HCT116 (cell line): ENCODE data around the gene UBE3C. TPM values are rescaled to one million over a fixed set of nuclear protein-coding genes. Genes with fewer than 3 reads are reported as not detected.

ENCODE experiments used
- ATAC-seq: fragments of 200-7000 bp; cut with Tn5 transposase; 2 replicates; pipeline ENCODE4 v1.9.1; 2020; ENCODE audit warnings: mild to moderate bottlenecking, moderate library complexity
- BruUV-seq: library from RNA; stranded (reverse); fragments of 400-500 nt; replicated peaks from 2 replicates; lab custom pipeline; 2021; lab: Mats Ljungman, UMichigan
- CTCF ChIA-PET: fragments of 300-600 bp; sonication (Branson Sonifier 250); formaldehyde crosslinking; loops from one replicate; lab custom pipeline; 2021; ENCODE audit warnings: antibody characterized with exemption; lab: Charles Lee
- POLR2A ChIA-PET: fragments of 300-600, 350-600 bp; sonication (Branson Sonifier 250); formaldehyde crosslinking; loops from one replicate; lab custom pipeline; 2021; ENCODE audit warnings: antibody characterized with exemption; lab: Charles Lee
- RAD21 ChIA-PET, 2 experiments: fragments of 300-600 bp; sonication (Branson Sonifier 250); formaldehyde crosslinking; loops; one replicate each; lab custom pipeline; 2023; ENCODE audit warnings: low total read pairs in 2 of 2; ENCODE audit not compliant: uncharacterized antibody in 2 of 2, unreplicated experiment in 2 of 2, low non-redundant PET in 1 of 2; lab: Charles Lee
- DNase-seq: peaks from one replicate; pipeline ENCODE4 v3.0.0-alpha.2; 2010; ENCODE audit warnings: low read depth, low spot score
- H2AFZ ChIP-seq: fragments of 200-600 bp; shearing (Covaris generic), sonication (generic); 2 replicates; pipeline ENCODE4 v1.6.1; 2017; ENCODE audit warnings: low read depth, mixed run types, mixed read lengths, antibody characterized with exemption, low read length; ENCODE audit not compliant: poor library complexity, severe bottlenecking
- H3K27ac ChIP-seq: 2 replicates; pipeline ENCODE4 v1.5.1; 2012; ENCODE audit warnings: low read depth, low read length
- H3K27me3 ChIP-seq: fragments of 200-600 bp; sonication (generic); 2 replicates; pipeline ENCODE4 v1.6.1; 2016; ENCODE audit warnings: mixed run types, low read length, mixed read lengths; ENCODE audit not compliant: insufficient read depth
- H3K36me3 ChIP-seq, 2 experiments: fragments of 200-500 bp in 1 of 2; fragments of 200-600 bp in 1 of 2; sonication (Bioruptor generic) in 1 of 2; sonication (generic) in 1 of 2; 2 replicates each; pipeline versions ENCODE4 v1.5.1 to v1.6.1; 2014 to 2016; ENCODE audit warnings: low read length in 2 of 2, inconsistent platforms in 1 of 2, mixed read lengths in 1 of 2, mixed run types in 1 of 2; ENCODE audit not compliant: insufficient read depth in 2 of 2, control insufficient read depth in 1 of 2
- H3K4me1 ChIP-seq, 2 experiments: fragments of 200-600 bp in 1 of 2; sonication (generic) in 1 of 2; 2 replicates each; pipeline versions ENCODE4 v1.5.1 to v1.6.1; 2012 to 2017; ENCODE audit warnings: low read length in 2 of 2, inconsistent platforms in 1 of 2, mild to moderate bottlenecking in 1 of 2, mixed read lengths in 1 of 2, mixed run types in 1 of 2, moderate library complexity in 1 of 2; ENCODE audit not compliant: insufficient read depth in 2 of 2, control insufficient read depth in 1 of 2
- H3K4me2 ChIP-seq: fragments of 200-600 bp; sonication (generic); 2 replicates; pipeline ENCODE4 v1.6.1; 2017; ENCODE audit warnings: mixed run types, low read length, mixed read lengths
- H3K4me3 ChIP-seq, 2 experiments: fragments of 200-600 bp in 1 of 2; sonication (generic) in 1 of 2; replicated peaks in 1 of 2; 2 replicates each; pipeline ENCODE4 v1.5.1; 2011 to 2016; ENCODE audit warnings: low read length in 2 of 2, control low read depth in 1 of 2, low read depth in 1 of 2, mild to moderate bottlenecking in 1 of 2, mixed read lengths in 1 of 2, mixed run types in 1 of 2
- H3K79me2 ChIP-seq: fragments of 200-600 bp; sonication (generic); 2 replicates; pipeline ENCODE4 v1.6.1; 2017; ENCODE audit warnings: mild to moderate bottlenecking, mixed run types, low read length, moderate library complexity, mixed read lengths; ENCODE audit not compliant: insufficient read depth
- H3K9ac ChIP-seq: fragments of 200-600 bp; sonication (generic); 2 replicates; pipeline ENCODE4 v1.6.1; 2016; ENCODE audit warnings: low read length, mixed read lengths
- H3K9me2 ChIP-seq: fragments of 200-600 bp; sonication (generic), shearing (Covaris generic); 2 replicates; pipeline ENCODE4 v1.6.1; 2017; ENCODE audit warnings: mixed run types, mild to moderate bottlenecking, moderate library complexity; ENCODE audit not compliant: insufficient read depth
- H3K9me3 ChIP-seq, 2 experiments: fragments of 200-500 bp in 1 of 2; fragments of 200-600 bp in 1 of 2; sonication (Bioruptor generic) in 1 of 2; sonication (generic) in 1 of 2; 2 replicates each; pipeline ENCODE4 v1.6.1; 2014 to 2017; ENCODE audit warnings: low read length in 2 of 2, mixed read lengths in 2 of 2, inconsistent platforms in 1 of 2, low read depth in 1 of 2, mild to moderate bottlenecking in 1 of 2, mixed run types in 1 of 2, moderate library complexity in 1 of 2; ENCODE audit not compliant: control insufficient read depth in 1 of 2, insufficient read depth in 1 of 2
- H4K20me1 ChIP-seq: fragments of 200-600 bp; sonication (generic), shearing (Covaris generic); 2 replicates; pipeline ENCODE4 v1.6.1; 2017; ENCODE audit warnings: mixed run types, mild to moderate bottlenecking, moderate library complexity; ENCODE audit not compliant: insufficient read depth
- CBX3 ChIP-seq: IDR thresholded peaks from 2 replicates; pipeline ENCODE4 v1.6.1; 2012; ENCODE audit warnings: low read depth
- CEBPB ChIP-seq: IDR thresholded peaks from 2 replicates; pipeline ENCODE4 v1.6.1; 2012; ENCODE audit warnings: low read depth
- CTCF ChIP-seq, 3 experiments: fragments of 200-600 bp in 1 of 3; sonication (generic) in 1 of 3; IDR thresholded peaks in 2 of 3; conservative IDR thresholded peaks in 1 of 3; 2 replicates each; pipeline ENCODE4 v1.5.1; 2012 to 2017; ENCODE audit warnings: low read depth in 2 of 3, low read length in 2 of 3, antibody characterized with exemption in 1 of 3, borderline replicate concordance in 1 of 3, control low read depth in 1 of 3, mild to moderate bottlenecking in 1 of 3, mixed read lengths in 1 of 3, mixed run types in 1 of 3, moderate library complexity in 1 of 3; ENCODE audit not compliant: insufficient read depth in 1 of 3
- EZH2 ChIP-seq: fragments of 200-600 bp; sonication (generic); IDR thresholded peaks from 2 replicates; pipeline ENCODE4 v1.6.1; 2017; ENCODE audit warnings: antibody characterized with exemption, mixed run types
- FOSL1 ChIP-seq: IDR thresholded peaks from 2 replicates; pipeline ENCODE4 v1.6.1; 2012; ENCODE audit warnings: low read depth
- RAD21 ChIP-seq: IDR thresholded peaks from 2 replicates; pipeline ENCODE4 v1.6.1; 2012; ENCODE audit warnings: low read depth, mild to moderate bottlenecking
- REST ChIP-seq: IDR thresholded peaks from 2 replicates; pipeline ENCODE4 v1.6.1; 2012; ENCODE audit warnings: low read depth
- SIN3A ChIP-seq: IDR thresholded peaks from 2 replicates; pipeline ENCODE4 v1.6.1; 2012; ENCODE audit warnings: low read depth
- SP1 ChIP-seq: IDR thresholded peaks from 2 replicates; pipeline ENCODE4 v1.6.1; 2012; ENCODE audit warnings: low read depth
- SRF ChIP-seq: IDR thresholded peaks from 2 replicates; pipeline ENCODE4 v1.6.1; 2012; ENCODE audit warnings: low read depth
- ZBTB33 ChIP-seq: IDR thresholded peaks from 2 replicates; pipeline ENCODE4 v1.6.1; 2011; ENCODE audit warnings: mild to moderate bottlenecking, low read length, moderate library complexity; ENCODE audit not compliant: insufficient replicate concordance; ENCODE audit errors: extremely low read depth
- intact Hi-C: fragments of 100-400 bp; cut with micrococcal nuclease; formaldehyde crosslinking; loops from 2 replicates; pipeline ENCODE4 v1.10.0; 2022
- total RNA-seq: library from RNA; stranded (reverse); gene quantifications from one replicate; pipeline ENCODE4 v1.2.1, GENCODE V29; 2021; ENCODE audit not compliant: unreplicated experiment

Gene UBE3C
- total RNA-seq, 1 experiment from 2014 or later = 68.3 TPM

- H2AFZ ChIP-seq = no peak overlapping the region
- ATAC-seq (no peak), DNase-seq (no peak)
- H3K9me2 ChIP-seq = no peaks in the 10 kb centered on the region
- CTCF ChIA-PET = no interaction called here
- no peaks in the 10 kb centered on the region for H3K9me3 ChIP-seq
- no peaks in the 10 kb centered on the region for H3K27me3 ChIP-seq
- RAD21 ChIA-PET = no interaction called here
- POLR2A ChIA-PET = no interaction called here
- no peaks in the 10 kb centered on the region for H3K79me2 ChIP-seq
- peak overlapping the region; percentile 29 for H3K9ac ChIP-seq
- no peak for TF ChIP-seq ZBTB33
- no peak for TF ChIP-seq CTCF (IDR thresholded peaks at IDR 0.05 in 2 of 3, conservative IDR thresholded peaks at IDR 0.05 in 1 of 3; ENCODE audit: borderline replicate concordance in 1 of 3, insufficient read depth in 1 of 3, low read depth in 2 of 3, low read length in 2 of 3)
- no peak for TF ChIP-seq SIN3A
- TF ChIP-seq CBX3 = no peak
- TF ChIP-seq EZH2 = no peak
- TF ChIP-seq SRF = no peak
- TF ChIP-seq CEBPB = no peak
- TF ChIP-seq RAD21 = no peak
- TF ChIP-seq FOSL1 = no peak
- no peak for TF ChIP-seq SP1
- no peak for TF ChIP-seq REST
- H3K4me1 ChIP-seq = peaks cover 26 to 62% of the 10 kb centered on the region in 2 experiments
- no TSS peak for BruUV-seq
- H3K36me3 ChIP-seq = no peaks in the 10 kb centered on the region
- H3K27ac ChIP-seq = peak overlapping the region; percentile 3; the same call in 1 of the 2 replicates
- H4K20me1 ChIP-seq = no peaks in the 10 kb centered on the region
- H3K4me2 ChIP-seq = no peak overlapping the region
- intact Hi-C loops = no loop called here
- H3K4me3 ChIP-seq = no peak overlapping the region
Measured at GRCh38 chr7:157301610-157302120, 162.9 kb downstream of the UBE3C start.
